ENCODE measurements around the gene LSM8.

- TF ChIP-seq POLR2A (IDR thresholded peaks at IDR 0.05) = no peak
- TF ChIP-seq, protein P1, sequence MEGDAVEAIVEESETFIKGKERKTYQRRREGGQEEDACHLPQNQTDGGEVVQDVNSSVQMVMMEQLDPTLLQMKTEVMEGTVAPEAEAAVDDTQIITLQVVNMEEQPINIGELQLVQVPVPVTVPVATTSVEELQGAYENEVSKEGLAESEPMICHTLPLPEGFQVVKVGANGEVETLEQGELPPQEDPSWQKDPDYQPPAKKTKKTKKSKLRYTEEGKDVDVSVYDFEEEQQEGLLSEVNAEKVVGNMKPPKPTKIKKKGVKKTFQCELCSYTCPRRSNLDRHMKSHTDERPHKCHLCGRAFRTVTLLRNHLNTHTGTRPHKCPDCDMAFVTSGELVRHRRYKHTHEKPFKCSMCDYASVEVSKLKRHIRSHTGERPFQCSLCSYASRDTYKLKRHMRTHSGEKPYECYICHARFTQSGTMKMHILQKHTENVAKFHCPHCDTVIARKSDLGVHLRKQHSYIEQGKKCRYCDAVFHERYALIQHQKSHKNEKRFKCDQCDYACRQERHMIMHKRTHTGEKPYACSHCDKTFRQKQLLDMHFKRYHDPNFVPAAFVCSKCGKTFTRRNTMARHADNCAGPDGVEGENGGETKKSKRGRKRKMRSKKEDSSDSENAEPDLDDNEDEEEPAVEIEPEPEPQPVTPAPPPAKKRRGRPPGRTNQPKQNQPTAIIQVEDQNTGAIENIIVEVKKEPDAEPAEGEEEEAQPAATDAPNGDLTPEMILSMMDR (IDR thresholded peaks at IDR 0.05) = no peak
- TF ChIP-seq EP300 (IDR thresholded peaks at IDR 0.05) = no peak
- TF ChIP-seq POLR2AphosphoS5 (IDR thresholded peaks at IDR 0.05) = no peak
These were observed 36.6 kb downstream of the LSM8 start for GRCh38 chr7:118220583-118220982.

All from suprapubic skin (tissue), 4 donors.